ENCODE data around the gene CHD1.

Gene CHD1

DNA sequence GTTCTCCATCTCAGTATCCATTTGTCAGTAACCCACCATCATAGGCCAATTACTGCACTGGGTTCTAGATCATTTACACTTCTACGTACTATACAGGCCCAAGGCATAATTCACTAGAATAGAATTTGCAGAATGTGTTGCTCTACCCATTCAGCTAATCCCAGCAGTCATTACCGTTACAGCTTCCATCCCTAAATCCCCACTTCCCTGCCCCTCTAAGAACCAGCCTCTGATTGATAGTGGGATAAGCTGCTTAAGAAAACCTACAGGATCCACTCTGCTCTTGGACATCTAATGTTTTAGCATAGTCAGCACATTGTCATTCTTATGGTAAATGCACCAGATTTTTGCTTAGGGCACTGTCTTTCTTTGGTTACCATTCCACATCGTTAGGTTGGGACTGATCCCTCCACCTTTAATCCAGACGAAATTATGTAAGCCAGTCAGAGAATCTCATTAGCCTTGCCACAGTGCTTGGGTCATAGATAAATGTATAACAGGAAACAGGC lies 39.3 kb upstream of the CHD1 start:
- Histone ChIP-seq H3K79me2 (ENCODE audit: insufficient read depth, low read length) (no peaks in the 10 kb centered on the region), H3K36me3 (ENCODE audit: insufficient read depth, low read length) (no peaks in the 10 kb centered on the region), H3K27me3 (ENCODE audit: insufficient read depth, low read length, poor library complexity, severe bottlenecking) (no peaks in the 10 kb centered on the region), H4K20me1 (ENCODE audit: insufficient read depth, low read length, poor library complexity, severe bottlenecking) (no peaks in the 10 kb centered on the region), H3K9me3 (ENCODE audit: insufficient read depth, low read depth, low read length) (no peaks in the 10 kb centered on the region), H3K4me2 (ENCODE audit: low read depth, low read length, poor library complexity, severe bottlenecking) (no peak overlapping the region), H3K9me2 (replicated peaks; ENCODE audit: low read depth, low read length) (no peaks in the 10 kb centered on the region), H2AFZ (ENCODE audit: low read length) (no peak overlapping the region), H3K4me3 (ENCODE audit: low read length, poor library complexity, severe bottlenecking) (no peak overlapping the region), H3K9ac (ENCODE audit: low read depth, low read length, poor library complexity, severe bottlenecking) (no peak overlapping the region), H3F3A (ENCODE audit: low read depth) (no peaks in the 10 kb centered on the region), H3K4me1 (ENCODE audit: insufficient read depth, low read length, poor library complexity, severe bottlenecking) (no peaks in the 10 kb centered on the region)
- TF ChIP-seq EZH2phosphoT487 (IDR thresholded peaks at IDR 0.05; ENCODE audit: borderline replicate concordance): no peak
- TF ChIP-seq, protein P1, sequence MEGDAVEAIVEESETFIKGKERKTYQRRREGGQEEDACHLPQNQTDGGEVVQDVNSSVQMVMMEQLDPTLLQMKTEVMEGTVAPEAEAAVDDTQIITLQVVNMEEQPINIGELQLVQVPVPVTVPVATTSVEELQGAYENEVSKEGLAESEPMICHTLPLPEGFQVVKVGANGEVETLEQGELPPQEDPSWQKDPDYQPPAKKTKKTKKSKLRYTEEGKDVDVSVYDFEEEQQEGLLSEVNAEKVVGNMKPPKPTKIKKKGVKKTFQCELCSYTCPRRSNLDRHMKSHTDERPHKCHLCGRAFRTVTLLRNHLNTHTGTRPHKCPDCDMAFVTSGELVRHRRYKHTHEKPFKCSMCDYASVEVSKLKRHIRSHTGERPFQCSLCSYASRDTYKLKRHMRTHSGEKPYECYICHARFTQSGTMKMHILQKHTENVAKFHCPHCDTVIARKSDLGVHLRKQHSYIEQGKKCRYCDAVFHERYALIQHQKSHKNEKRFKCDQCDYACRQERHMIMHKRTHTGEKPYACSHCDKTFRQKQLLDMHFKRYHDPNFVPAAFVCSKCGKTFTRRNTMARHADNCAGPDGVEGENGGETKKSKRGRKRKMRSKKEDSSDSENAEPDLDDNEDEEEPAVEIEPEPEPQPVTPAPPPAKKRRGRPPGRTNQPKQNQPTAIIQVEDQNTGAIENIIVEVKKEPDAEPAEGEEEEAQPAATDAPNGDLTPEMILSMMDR (conservative IDR thresholded peaks at IDR 0.05; ENCODE audit: low read length): no peak

DNA sequence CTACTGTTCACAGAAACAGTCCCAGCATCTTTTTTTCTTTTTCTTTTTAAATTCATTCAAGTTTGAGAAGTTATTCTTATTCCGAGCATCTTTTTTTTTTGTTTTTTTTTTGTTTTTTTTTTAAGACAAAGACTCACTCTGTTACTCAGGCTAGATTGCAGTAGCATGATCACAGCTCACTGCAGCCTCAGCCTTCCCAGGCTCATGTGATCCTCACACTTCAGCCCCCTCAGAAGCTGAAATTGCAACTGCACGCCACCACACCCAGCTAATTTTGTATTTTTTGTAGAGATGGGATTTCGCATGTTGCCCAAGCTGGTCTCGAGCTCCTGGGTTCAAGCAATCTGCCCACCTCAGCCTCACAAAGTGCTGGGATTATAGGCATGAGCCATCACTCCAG lies 36.4 kb upstream of the CHD1 start:
- H4K20me1 ChIP-seq (ENCODE audit: insufficient read depth, low read length, poor library complexity, severe bottlenecking): no peaks in the 10 kb centered on the region
- no peaks in the 10 kb centered on the region for H3K27me3 ChIP-seq (ENCODE audit: insufficient read depth, low read length, poor library complexity, severe bottlenecking)
- H3K79me2 ChIP-seq (ENCODE audit: insufficient read depth, low read length): no peaks in the 10 kb centered on the region
- H3K4me1 ChIP-seq (ENCODE audit: insufficient read depth, low read length, poor library complexity, severe bottlenecking): no peaks in the 10 kb centered on the region
- no peak overlapping the region for H3K4me2 ChIP-seq (ENCODE audit: low read depth, low read length, poor library complexity, severe bottlenecking)
- no peaks in the 10 kb centered on the region for H3F3A ChIP-seq (ENCODE audit: low read depth)
- no peaks in the 10 kb centered on the region for H3K36me3 ChIP-seq (ENCODE audit: insufficient read depth, low read length)
- no peaks in the 10 kb centered on the region for H3K9me3 ChIP-seq (ENCODE audit: insufficient read depth, low read depth, low read length)
- H2AFZ ChIP-seq (ENCODE audit: low read length): no peak overlapping the region
- no peak overlapping the region for H3K4me3 ChIP-seq (ENCODE audit: low read length, poor library complexity, severe bottlenecking)
- no peaks in the 10 kb centered on the region for H3K9me2 ChIP-seq (replicated peaks; ENCODE audit: low read depth, low read length)
- no peak overlapping the region for H3K9ac ChIP-seq (ENCODE audit: low read depth, low read length, poor library complexity, severe bottlenecking)
- TF ChIP-seq, protein P1 (conservative IDR thresholded peaks at IDR 0.05; ENCODE audit: low read length): no peak
- no peak for TF ChIP-seq EZH2phosphoT487 (IDR thresholded peaks at IDR 0.05; ENCODE audit: borderline replicate concordance)

DNA sequence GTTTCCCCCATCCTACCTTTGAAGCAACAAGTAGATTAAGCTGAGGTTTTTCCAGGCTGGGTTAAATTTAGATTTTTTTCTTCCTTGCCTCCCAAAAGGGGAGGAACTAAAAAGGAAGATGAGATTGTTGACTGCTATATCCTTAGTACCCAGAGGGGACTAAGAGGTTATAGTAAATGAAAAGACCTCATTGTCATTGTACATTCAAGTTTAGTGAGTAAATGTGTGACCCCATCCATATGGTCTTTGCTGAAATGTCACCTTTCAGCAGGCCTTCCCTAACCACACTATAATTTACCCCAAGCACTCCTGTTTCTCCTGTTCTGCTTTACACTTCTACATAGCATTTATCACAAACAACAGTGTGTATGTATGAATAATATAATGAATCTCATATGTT lies 35.8 kb upstream of the CHD1 start:
- H3K27me3 ChIP-seq (ENCODE audit: insufficient read depth, low read length, poor library complexity, severe bottlenecking): no peaks in the 10 kb centered on the region
- H3K4me1 ChIP-seq (ENCODE audit: insufficient read depth, low read length, poor library complexity, severe bottlenecking): no peaks in the 10 kb centered on the region
- H3K9me3 ChIP-seq (ENCODE audit: insufficient read depth, low read depth, low read length): no peaks in the 10 kb centered on the region
- no peaks in the 10 kb centered on the region for H3K9me2 ChIP-seq (replicated peaks; ENCODE audit: low read depth, low read length)
- H2AFZ ChIP-seq (ENCODE audit: low read length): no peak overlapping the region
- no peak overlapping the region for H3K4me2 ChIP-seq (ENCODE audit: low read depth, low read length, poor library complexity, severe bottlenecking)
- H3K36me3 ChIP-seq (ENCODE audit: insufficient read depth, low read length): no peaks in the 10 kb centered on the region
- no peaks in the 10 kb centered on the region for H4K20me1 ChIP-seq (ENCODE audit: insufficient read depth, low read length, poor library complexity, severe bottlenecking)
- no peak overlapping the region for H3K9ac ChIP-seq (ENCODE audit: low read depth, low read length, poor library complexity, severe bottlenecking)
- no peak overlapping the region for H3K4me3 ChIP-seq (ENCODE audit: low read length, poor library complexity, severe bottlenecking)
- H3K79me2 ChIP-seq (ENCODE audit: insufficient read depth, low read length): no peaks in the 10 kb centered on the region
- no peaks in the 10 kb centered on the region for H3F3A ChIP-seq (ENCODE audit: low read depth)
- no peak for TF ChIP-seq EZH2phosphoT487 (IDR thresholded peaks at IDR 0.05; ENCODE audit: borderline replicate concordance)
- TF ChIP-seq, protein P1 (conservative IDR thresholded peaks at IDR 0.05; ENCODE audit: low read length): no peak
